GM19043 (cell line): ENCODE results near the gene BCL11A.
A peak's percentile ranks its signal among the peaks of the same experiment; 100 is the strongest.

Source experiments
- ATAC-seq: cut with Tn5 transposase; IDR thresholded peaks from one replicate; pipeline ENCODE4 v1.9.1; 2021; ENCODE audit warnings: low read depth; ENCODE audit not compliant: unreplicated experiment

The BCL11A gene

DNA sequence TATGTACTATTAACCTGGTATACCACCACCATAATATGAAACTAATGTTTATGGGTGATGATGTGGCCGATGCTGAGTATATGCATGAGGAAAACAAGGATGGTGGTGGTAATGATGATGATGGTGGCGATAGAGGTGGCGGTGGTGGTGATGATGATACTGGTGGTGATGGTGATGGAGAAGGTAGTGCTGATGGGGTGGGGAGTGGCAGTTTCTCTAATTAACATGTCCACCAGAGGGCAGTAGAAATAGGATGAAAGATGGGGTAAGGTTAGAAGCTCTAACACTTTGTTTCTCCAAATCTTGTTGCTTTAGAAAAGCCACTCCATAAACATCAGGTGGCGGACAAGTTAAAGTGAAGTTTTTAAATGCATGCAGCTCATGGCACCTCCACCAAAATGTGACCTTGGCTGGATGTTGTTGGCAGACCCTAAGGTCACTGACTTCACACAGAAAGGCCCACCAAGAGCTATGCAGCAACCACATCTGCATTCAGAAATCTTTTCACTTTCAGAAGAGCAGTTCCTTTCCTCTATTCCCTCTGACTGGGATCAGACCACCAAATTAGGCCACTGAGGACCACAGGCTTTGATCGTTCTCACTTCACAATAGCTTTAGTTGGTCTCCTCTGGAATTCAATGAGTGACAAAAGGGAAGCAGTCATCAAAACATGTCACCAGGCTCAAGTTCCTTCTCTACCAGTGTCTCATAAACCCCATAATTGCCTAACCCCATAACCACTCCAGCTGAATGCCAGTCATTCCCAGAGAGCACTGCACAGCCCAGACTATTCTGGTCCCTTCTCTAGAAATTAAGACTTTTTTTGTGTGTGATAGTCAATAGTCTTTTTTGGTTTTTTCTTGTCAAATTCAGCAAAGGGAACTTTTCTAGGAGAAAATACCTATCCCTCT lies 7.5 kb upstream of the BCL11A start:
- peak; percentile 59 for ATAC-seq

DNA sequence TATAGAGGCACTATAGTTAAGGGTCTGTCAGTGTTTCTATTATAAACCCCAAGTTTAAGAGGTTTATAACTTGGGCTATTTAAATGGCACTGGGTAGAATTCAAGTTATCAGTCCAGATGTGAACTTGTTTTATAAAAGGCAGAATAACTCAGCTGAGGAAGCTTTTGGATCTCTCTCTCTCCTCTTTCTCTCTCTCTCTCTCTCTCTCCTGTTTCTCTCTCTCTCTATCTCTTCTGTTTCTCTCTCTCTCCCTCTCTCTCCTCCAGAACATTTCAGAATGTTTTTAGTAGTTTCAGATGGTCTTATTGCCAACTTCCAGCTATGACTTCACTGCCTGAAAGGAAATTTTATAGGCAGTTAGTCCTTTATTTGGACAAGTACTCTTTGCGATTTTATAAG lies 6.4 kb upstream of the BCL11A start:
- no peak for ATAC-seq

DNA sequence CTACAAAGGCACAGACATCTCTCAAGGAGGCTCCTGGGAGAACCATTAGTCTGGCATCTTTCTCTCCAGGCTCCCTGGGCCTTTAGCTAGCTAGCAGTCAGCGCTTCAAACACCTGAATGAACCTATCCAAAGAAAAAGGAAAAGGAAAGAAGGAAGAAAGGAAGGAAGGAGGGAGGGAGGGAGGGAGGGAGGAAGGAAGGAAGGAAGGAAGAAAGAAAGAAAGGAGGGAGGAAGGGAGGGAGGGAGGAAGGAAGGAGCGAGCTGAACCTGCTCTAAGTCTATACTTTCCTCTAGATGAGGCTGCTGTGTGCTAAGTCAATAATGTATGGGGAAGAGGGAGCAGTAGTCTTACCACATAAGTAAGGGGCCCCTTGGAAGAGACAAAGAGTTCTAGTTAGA lies 5.1 kb upstream of the BCL11A start:
- ATAC-seq: no peak

DNA sequence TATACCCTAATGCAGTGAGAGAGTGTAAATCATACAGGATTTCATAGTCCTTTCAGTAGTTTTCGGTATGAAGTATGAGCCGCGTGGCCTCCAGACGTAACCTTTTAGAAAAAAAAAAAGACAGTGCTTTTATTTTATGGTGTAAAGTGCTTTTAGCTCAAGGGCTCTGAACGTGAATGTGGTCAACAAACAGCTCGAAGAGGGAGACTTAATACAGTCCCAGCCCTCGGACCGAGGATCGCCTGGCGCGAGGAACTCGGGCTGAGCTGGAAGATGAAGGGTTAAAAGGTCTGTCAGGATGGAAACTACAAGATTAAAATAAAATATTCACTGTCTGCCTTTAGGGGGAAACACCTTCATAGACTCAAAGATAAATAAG lies 4.0 kb upstream of the BCL11A start:
- ATAC-seq: no peak

DNA sequence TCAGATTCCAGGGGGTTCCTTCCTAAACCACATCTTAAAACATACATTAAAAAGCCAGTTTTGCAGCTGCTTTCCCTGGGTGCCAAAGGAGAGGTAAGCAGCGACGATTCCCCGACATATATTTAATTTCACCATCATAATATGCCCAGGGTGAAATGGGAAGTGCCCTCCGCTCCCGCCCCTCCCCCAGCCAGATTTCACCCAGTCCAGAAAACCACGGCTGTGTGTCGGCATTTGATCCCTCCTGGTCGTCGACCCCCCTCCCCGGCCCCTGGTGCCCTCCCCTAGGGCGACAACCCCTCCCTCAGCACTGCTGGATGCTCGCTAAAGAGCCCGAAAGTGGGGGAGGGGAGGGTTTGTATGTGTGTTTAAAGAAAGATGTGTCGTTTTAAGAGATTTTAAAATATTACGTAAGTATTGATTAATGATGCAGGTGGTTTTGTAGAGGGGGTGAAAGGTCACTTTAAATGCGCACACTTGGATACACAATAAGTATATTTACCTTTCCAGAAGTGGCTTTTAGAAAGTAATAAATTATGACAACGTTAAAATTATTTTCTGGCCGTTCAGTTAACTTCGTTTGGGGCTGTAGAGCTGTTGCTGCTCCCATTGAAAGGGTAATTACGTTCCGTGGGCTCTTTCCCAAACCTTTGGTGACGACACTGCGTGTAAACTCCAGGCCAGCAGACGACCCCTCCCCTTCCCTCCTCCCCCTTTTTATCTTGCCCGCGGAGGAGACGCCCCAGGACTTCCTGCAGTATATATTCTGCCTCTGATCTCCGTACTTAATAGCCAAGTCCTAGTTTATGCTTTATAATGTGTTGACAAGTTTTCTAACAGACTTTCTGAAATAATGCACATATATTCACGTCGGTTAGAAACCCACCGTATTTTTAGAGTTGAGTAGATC lies 3.4 kb upstream of the BCL11A start:
- no peak for ATAC-seq

DNA sequence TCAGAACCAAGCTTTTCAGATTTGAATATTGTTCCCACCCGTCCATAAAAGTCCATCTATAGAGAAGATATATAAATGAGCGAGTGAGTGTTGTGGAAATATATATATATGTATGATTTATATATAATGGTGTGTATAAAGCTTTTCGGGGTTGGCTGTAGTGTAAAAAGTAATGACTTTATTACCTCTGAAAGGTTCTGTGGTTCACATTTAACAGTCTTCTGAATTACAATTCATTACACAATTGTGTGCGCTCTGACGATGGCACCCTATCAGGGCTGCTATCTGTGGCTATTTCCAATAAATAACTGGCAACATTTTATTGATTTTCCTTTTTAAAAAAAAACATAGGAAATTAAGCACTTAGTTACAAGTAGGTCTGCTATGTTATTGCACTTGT lies 2.7 kb upstream of the BCL11A start:
- no peak for ATAC-seq

DNA sequence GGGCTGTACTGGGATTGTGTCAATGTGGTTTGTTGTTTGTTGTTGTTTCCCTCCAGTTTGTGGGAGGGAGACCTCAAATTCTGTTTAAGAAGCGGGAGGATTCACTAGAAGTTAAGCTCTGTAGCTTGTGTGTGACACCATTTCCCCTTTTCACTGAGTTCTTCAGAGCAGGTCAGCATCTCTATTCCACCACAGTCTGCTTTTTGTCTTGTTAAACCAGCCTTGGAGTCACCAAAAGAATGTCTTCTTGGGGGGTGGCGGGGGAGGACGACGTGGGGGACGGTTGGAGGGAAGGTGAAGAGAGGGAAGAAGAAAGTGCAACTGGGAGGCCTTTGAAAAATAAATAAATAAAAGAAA lies 2.3 kb upstream of the BCL11A start:
- peak; percentile 5 for ATAC-seq

DNA sequence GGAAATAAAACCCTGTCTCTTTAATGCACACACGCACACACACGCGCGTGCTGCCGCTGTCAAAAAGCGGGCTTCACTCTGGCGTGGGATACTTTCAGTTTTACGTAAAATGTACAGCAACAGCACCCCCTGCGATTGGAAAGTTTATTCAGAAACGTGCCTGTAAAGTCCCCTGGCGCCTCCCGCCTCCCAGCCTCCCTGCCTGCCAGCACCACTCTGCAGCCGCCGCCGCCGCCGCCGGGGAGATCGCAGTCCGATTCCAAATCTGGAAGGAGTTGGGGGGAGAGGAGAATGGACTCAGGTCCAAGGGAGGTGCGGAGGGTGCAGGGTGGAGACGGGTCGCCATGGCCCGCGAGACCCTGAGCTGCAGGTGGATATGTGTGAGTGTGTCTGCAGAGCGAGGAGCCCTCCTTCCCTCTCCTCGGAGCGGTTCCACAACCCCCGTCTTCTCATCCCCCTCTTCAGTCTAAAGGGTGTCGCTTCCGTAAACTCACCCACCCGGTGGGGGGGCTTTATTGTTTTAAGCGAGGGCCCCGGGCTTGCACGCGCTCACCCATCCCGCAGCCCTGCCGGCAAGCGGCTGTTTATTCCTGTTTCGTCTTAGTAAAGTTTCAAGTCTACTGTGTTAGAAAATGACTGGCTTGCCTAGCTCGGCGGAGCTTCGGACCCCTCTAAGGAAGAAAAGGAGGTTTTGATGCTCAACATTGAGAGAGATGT lies 1.8 kb upstream of the BCL11A start:
- peak; percentile 32 for ATAC-seq

DNA sequence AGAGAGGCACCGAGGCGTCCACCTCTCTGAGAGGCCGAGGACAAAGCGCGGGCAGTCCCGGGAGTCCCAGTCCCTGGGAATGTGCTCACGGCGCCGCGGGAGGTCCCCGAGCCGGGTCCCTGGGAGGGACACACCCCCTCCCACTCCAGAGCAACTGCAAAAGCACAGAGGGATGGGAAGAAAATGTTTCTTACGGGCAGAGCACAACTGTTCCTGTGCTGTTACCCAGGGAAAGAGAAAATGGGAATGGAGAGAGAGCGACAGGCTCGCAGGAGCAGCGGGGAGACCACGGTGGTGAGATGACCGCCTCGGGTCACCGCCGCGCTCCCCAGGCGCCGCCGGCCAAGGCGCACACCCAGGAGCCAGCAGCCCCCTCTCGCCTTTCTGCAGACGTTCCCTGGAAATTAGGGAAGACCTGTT lies 1.2 kb upstream of the BCL11A start:
- ATAC-seq: no peak

DNA sequence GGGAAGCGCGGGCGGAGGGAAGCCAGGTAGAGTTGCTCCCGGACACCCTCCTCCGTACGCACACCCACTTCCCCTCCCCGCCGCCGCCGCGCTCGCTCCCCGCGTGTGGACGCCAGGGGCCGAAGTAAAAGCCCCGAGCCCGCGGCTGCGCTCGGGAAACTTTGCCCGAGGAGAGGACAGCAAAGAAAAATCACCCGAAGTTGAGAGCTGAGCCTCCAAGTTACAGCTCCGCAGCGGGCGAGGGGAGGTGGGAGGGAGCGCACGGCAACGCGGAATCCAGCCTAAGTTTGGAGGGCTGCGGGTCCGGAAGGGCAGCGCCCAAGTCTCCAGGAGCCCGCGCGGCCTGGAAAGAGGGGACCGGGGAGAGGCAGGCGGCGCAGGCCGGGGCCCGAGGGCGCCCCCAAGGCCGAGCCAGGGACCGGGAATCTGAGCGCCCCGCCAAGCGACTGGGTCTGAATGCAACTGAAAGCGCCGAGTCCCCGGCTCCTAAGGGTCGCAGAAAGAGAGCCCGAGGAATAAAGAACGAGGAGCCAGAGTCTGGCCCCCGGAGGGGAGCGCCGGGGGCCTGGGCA lies 706 bp upstream of the BCL11A start:
- no peak for ATAC-seq

DNA sequence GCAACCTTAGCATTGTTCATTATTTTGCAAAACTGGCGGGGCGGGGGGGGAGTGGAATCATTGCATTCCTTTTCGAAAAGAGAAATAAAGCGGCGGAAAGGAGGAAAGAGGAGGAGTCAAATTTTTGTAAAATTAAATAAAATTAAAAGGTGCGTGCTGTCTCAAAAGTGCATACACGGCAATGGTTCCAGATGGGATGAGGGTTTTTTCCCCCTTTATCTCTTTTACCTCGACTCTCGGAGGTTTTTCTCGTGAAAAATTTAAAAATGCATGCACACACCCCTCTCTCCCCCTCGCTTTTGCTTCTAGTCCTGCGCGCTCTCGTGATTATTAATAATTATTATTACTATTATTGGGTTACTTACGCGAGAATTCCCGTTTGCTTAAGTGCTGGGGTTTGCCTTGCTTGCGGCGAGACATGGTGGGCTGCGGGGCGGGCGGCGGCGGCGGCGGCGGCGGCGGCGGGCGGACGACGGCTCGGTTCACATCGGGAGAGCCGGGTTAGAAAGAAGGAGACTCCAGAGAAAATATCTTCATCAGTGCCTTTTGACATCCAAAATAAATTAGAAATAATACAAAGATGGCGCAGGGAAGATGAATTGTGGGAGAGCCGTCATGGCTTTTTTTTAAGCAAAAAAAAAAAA lies 481 bp downstream of the BCL11A start:
- ATAC-seq: no peak

DNA sequence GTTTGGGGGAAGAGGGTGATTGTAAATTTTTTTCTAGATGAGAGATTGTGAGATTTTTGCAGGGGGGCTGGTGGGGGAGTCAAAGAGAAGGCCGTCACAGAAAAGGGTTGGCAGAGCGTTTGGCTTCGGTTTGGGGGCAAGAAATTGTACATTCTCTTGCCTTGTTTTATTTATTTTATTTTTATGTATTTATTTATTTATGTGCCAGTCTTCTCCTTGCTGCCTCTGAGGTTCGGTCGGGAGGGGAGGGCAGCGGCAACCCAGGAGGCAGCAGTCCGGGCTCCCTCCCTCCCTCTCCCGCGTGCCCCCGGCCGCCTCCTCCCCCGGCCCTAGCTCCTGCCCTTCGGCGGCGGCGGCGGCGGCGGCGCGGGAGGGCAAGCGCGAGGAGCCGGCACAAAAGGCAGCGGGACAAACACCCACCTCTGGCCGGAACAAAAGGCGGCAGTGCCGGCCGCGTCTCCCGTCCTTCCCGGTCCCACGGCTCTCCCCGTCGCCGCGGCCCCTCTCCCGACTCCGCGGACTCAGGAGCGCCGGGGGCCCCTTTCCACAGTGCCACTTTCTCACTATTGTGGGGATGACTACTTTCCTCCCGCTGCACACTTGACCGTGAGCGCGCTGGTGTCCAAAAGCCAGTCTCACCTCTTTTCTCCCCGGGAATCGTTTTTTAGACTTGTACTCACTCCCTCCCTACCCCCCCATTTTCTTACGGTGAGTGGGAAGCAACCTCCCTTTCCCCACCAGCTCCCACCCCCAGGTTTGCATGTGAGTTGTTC lies 1.2 kb downstream of the BCL11A start:
- ATAC-seq: no peak

DNA sequence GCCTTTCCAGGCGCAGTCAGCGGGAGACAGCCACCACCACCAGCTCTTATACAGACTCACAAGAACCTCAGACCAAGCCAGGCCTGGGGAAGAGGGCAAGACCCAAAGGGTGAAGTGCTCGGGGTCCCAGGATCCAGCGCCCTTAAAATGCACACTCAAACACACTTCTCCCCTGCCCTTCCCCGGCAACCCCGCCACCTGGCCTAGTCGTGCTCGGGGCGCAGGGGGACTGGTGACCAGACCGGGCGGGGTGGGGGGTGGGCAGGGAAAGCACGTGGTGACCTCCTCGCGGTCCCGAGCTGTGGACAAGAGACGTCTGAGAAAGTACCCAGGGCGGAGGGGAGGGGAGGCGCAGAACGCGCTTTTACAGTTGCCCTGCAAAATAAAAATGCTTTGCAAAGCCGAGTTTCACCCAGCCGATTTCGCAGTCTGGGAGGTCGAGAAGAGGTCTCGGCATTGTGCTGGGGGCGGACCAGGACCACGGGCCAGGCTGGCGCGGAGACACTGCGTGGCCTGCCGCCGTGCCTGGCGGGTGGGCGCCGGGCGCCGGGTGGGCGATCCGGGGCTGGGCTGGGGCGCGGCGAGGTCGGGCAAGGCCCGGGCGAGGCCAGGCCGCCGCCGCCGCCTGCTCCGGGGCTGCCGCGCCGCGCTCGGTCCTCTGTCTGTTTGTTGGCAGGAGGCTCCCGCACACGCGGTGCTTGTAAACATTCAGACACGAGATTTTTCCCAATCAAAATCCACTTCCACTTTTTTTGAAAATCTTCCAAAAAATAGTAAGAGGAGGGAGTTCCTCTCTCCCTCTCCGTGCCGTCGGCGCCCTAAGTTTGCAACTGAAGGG lies 2.0 kb downstream of the BCL11A start:
- ATAC-seq: no peak

DNA sequence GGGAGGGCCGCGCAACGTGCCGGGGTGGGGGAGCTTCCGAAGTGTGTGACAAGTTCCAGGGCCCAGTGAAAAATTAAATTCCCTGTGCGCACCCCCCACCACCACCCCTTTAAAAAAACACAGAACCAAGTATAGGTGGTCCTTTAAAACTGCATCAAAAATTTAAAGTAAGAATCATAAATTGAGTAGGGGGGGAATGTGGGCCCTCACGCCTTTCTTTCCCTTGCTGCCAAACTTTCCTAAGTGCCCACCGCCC lies 2.5 kb downstream of the BCL11A start:
- ATAC-seq: no peak

DNA sequence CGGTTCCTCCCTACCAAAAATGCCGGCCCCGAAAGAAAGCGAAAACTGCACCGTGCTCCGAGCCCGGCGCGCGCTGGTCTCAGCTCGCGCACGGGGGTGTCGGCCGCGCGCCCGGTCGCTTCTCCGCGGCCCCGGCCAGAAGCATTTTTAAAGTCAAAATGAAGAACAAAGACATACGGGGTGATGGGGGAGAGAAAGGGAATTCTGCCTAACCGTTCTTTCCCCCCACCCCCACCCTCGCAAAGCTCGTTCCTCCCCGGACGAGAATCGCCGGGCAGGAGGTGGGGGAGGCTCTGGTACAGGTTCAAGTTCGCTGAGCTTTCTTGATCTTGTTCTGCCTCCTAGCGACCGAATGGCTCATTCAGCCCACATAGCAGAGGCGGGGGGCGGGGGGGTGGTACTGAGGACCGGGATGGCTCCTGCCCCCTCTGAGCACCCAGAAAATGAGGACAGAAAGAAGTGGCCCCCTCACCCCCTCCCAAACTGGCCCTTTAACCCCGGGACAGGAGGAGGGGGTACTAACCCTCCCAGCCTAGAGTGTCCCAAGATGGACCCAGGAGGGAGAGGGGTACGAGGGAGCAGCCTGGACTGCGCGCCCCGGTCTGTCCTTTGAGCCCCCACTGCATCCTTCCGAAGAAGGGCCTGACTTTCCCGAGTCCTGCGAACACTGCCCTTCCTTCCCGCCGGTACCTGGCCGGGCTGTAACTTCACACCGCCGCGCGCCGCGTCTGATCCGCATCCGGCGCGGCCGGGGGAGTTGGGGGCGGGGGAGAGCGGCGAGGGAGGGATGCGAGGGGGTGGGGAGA lies 3.1 kb downstream of the BCL11A start:
- ATAC-seq: peak; percentile 42

DNA sequence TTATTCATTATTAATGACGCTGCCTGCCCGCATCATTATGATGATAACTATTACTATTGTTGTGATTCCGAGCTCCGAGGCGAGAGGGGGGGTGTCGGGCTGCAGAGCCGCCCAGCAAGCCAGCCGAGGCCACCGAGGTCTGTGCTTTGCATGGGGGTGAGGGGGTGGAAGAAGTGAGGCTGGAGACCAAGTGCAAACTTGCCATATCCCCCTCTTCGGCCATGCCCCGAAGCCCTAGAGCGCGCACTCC lies 3.6 kb downstream of the BCL11A start:
- no peak for ATAC-seq

DNA sequence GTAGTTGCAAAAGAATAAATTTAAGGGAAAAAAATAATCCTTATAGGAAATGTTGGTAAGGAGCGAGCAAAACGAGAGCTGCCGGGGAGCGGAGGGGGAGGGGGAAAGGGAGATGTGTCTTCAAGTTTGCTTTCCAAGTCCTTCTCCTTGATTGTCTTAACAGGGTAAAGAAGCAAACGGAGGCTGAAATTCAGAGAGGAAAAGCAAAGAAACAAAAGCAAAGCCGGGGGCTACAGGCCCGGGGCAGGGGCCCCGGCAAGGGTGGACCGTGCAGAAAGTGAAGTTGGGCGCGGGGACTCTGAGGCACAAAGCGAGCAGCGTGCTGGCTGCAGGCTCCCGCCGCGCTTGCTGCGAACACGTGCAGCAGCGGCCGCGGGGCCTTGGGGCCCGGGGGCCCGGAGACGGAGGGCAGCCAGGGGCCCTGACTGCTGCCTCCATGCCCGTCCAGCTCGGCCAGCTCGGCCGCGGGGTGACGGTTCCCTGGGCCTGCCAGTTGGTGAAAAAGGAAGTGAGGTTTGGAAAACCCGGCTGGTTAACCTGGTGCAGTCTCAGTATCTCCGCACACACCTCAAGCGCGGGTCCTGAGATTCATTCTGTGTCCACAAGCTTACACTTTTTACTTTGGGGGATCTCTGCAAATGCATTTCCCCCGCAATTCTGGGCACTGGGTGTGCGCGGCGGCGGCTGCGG lies 4.1 kb downstream of the BCL11A start:
- no peak for ATAC-seq

DNA sequence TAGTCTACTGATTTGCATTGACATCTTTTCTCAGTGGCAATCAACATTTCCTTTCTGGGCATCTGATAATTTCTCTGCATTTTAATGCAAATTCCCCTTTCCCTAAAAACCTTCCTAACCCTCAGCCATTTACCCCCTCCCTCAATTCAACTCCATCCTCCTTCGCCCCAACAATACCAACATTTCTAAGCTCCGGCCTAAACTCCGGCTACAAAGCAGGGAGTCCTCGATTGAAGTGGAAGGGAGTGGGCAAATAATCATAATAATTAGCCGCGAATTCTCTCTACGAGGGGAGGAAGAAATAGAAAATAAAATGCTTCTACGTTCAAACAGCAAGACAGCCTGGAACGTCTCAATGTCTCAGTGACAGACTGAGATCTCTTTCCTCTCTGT lies 4.6 kb downstream of the BCL11A start:
- ATAC-seq: no peak
